HG02970 (cell line): ENCODE results near the gene RCAN2.

ENCODE experiments used
- ATAC-seq: cut with Tn5 transposase; IDR thresholded peaks from one replicate; pipeline ENCODE4 v1.9.1; 2021; ENCODE audit warnings: mild to moderate bottlenecking, moderate library complexity, moderate number of reproducible peaks; ENCODE audit not compliant: unreplicated experiment, low FRiP score

The RCAN2 gene

DNA sequence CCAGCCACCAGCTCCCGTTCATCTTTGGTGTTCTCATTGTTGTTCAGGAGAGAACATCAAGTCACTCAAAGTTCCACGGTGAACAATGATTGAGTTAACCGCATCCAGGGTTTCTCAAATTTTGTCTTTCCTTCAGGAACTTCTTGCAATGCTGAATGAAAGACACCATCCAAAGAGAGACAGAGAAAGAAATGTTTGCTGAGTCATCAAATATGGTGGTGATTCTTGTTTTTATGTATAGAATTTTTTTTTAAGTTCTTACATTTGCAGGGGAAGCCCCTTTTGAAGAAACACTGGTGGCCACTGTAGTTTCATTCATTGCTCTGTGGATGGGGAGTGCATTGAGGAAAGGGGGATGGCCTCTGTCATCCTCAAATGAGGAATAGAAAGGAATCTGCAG is 258.1 kb downstream of the RCAN2 start:
- ATAC-seq, result no peak

GRCh38 chr6:46222286-46222685 is 269.0 kb downstream of the RCAN2 start:
- no peak for ATAC-seq

DNA sequence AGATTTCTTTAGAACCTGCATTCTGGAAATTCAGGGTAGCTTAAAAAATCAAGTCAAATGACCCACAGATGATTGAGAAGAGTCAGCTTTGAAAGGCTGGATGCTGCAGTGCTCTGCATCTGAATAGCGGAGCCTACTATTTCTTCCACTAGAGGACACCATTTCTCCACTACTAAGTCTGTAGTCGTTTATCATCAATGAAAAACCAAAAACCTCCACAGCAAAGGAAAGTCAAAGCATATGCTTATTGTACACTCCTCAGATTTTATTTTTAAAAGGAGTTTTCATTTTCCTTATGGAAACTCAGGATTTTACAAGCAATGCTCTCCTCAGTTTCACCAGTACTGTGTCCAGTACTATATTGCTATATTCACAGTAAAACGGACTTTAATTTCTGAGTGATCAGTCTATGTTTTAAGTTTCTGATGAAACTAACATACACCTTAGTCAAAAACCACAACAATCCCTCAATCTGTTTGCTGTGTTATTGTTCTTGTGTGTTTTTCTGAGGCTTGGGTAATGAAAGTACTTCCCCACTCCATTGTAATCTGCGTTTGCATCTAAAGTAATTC is 269.9 kb downstream of the RCAN2 start:
- peak; percentile 46 for ATAC-seq

- peak; percentile 53 for ATAC-seq
These were observed 270.7 kb downstream of the RCAN2 start for GRCh38 chr6:46220352-46221221.

- no peak for ATAC-seq
These were observed 271.6 kb downstream of the RCAN2 start for GRCh38 chr6:46219661-46220060.

GRCh38 chr6:46218457-46218856 is 272.8 kb downstream of the RCAN2 start:
- no peak for ATAC-seq

DNA sequence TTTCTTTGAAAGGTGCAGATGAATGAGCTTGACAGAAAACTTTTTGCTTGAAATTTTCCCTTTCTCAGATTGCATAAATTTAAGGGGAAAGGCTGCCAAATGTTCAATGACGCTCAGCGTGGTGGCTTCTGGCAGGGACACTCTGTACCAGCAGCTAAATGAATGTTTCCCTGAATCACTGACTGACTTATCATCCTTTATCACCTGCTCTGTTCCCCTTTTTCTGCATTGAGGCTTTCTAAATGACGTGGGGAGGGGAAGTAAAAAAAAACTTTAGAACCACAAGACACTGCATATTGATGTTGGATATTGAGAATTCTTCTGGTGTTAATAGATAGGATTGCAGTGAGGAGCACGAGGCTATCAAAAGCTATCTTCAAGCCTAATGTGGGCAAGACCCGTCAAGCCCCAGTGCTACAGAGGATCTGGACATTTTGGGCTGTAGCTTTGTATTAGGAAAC is 273.5 kb downstream of the RCAN2 start:
- no peak for ATAC-seq

DNA sequence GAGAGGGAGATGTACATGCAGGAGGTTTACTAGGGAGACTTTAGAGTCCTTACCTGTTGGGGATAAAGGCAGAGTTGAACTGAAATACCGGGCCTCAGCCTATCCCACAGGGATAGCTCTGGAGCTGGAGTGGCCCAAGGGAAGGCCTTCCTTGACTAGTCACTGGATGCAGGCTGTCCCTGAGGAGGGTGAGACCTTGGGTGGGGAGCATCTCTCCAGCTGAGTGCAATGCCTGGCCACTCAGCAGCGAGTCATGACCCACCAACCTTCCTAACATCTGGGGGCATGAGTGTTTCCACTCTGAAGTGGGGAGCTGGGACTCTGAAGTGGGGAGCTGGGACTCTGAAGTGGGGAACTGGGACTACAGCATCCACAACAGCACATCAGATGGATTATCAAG is 274.4 kb downstream of the RCAN2 start:
- no peak for ATAC-seq

DNA sequence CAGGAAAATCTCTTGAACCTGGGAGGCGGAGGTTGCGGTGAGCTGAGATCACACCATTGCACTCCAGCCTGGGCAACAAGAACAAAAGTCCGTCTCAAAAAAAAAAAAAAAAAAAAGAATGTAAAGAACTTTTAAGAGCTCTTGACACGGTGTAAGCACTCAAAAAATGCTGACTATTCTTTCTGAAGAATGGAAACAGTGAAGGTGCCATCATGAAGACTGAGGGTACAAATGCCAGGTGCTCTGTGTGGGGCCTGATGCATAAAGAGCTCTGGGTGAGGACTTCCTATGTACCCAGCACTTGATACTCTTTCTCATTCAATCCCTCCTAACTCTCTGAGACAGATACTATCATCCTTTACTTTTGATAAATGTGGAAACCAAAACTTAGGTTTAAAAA is 275.5 kb downstream of the RCAN2 start:
- no peak for ATAC-seq

- no peak for ATAC-seq
These were observed 276.0 kb downstream of the RCAN2 start for GRCh38 chr6:46215213-46215612.

- no peak for ATAC-seq
These were observed 279.3 kb downstream of the RCAN2 start for GRCh38 chr6:46211917-46212316.

DNA sequence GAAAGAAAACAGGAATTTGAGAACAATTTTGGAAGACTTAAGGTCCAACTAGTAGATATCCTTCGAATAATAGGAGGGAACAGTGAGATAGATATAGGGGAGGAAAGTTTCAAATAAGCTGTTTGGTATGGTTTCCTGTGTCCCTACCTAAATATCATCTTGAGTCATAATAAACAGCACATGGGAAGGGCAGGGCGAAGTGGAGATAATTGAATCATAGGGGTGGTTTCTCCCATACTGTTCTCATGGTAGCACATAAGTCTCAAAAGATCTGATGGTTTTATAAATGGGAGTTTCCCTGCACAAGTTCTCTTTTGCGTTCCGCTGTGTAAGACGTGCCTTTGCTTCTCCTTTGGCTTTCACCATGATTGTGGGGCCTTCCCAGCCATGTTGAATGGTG is 281.0 kb downstream of the RCAN2 start:
- no peak for ATAC-seq

GRCh38 chr6:46208303-46208702 is 282.9 kb downstream of the RCAN2 start:
- no peak for ATAC-seq

DNA sequence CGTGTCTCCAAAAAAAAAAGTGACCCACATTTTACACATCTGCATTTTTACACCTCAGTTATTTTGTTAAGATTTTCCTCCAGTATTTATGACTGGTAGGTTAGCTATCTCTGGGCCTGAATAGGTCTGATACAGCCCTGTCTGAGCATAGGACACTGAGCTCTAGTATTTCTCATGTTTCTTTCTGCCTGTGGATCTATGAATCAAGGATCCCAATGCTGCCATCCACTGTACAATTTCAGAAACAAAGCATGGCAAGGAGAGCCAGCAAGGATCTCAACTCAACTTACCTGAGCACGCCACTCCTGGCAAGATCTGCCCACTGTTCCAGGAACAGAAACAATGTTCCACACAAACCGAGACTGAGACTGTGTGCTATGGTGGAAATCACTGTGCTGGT is 284.1 kb downstream of the RCAN2 start:
- no peak for ATAC-seq

GRCh38 chr6:46204880-46205650 is 286.2 kb downstream of the RCAN2 start:
- ATAC-seq, result no peak

GRCh38 chr6:46203391-46204177 is 287.7 kb downstream of the RCAN2 start:
- no peak for ATAC-seq

DNA sequence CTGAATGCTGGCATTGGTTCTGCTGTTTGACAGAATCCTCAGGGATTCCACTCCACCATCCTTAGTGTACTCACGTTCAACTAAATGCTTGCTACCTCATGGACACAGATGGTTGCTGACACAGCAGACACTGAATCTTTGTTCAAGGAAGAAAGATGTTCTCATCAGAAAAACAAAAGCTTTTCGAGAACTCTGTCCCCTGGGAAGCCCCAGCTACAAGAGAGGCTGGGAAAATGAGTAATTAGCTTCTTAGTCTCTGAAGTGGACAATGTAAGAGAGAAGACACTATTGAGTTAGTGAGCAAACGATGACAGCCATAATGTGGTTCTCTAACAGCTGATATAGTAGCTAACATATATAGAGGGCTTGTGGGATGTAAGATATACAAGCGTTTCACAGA is 289.5 kb downstream of the RCAN2 start:
- ATAC-seq, result no peak

DNA sequence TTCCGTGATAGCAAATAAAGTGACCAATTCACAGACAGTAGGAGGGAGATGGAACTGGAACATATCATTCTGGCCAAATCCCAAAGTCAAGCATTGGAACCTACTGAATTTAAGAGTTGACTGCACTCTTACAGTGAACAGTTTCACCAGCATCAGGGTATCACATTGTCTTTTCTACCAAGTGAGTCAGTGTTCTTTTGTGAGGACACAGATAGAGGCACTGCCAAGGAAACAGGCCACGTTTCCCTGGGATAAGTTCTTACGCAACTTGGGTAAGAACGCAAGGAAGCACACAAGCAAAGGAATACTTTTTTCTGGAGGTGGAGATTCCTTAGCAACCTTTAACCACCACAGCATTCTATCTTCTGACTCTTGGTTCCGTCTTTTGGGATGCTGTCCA is 291.9 kb downstream of the RCAN2 start:
- ATAC-seq, result no peak

DNA sequence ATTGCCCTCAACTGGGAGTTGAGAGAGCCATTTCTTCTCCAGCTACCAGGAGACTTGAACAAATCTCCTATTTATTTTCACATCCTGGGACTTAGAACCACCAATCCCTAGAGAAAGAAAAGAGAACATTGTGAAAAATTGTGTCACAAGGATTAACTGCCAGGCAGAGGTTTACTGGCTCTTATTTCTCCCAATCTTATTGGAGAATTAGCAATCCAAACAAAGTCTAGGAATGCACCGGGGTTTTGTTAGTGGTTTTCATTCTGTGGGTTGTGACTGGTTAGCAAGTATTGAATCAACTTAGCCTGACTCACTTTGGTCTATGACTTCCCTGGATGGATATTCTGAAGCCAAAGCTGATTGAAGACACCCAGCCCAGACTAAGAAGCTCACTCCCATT is 299.3 kb downstream of the RCAN2 start:
- no peak for ATAC-seq

DNA sequence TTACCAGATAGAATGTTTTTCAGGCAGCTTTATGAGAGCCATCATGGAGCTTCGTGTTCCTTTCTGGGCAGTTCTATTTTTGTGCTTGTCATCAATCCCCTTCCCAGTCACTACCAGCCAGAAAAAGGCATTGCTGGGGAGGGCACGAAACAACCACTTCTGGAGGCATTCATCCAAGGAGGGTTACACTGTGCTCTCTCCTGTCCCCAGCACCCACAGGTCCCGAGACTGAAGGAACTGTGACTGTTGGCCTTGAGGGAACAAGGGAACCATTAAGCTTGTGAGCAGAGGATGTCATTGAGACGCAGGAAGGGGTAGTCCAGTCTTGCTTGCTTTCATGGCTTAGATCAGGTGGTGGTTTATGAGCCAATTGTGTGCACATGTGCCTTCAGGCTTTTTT is 300.4 kb downstream of the RCAN2 start:
- no peak for ATAC-seq

- ATAC-seq, result no peak
These were observed 301.5 kb downstream of the RCAN2 start for GRCh38 chr6:46189726-46190125.
